Panc1 (cell line): ENCODE data around the gene XG.

Experiments
- CTCF ChIP-seq: fragments of 450-650 bp; IDR thresholded peaks from 2 replicates; pipeline ENCODE4 v1.5.1; 2017; ENCODE audit warnings: mild to moderate bottlenecking
- POLR2AphosphoS5 ChIP-seq: IDR thresholded peaks from 2 replicates; pipeline ENCODE4 v1.6.1; 2012; ENCODE audit warnings: mild to moderate bottlenecking, low read depth, low read length, moderate library complexity

DNA sequence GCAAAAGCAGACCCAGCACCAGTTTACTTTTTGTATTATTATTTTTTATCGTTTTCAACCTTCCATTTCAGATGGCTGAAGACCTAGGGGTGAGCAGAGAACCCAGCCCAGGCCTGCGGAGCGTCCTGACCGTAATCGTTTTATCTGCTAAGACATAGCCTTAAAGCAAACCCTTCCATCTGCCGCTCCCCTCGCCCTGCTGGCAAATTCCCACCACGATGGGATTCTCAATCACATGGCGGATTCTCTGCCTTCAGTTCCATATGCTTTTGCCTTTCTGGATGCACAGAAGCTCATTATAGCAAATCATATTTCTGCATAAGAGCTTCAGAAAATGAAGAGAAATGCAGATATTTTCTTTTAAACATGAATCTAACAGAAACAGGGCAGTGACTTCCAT lies 18.6 kb upstream of the XG start:
- TF ChIP-seq CTCF (no peak), POLR2AphosphoS5 (no peak)
